Measurements from ENCODE around the gene MFSD6.

DNA sequence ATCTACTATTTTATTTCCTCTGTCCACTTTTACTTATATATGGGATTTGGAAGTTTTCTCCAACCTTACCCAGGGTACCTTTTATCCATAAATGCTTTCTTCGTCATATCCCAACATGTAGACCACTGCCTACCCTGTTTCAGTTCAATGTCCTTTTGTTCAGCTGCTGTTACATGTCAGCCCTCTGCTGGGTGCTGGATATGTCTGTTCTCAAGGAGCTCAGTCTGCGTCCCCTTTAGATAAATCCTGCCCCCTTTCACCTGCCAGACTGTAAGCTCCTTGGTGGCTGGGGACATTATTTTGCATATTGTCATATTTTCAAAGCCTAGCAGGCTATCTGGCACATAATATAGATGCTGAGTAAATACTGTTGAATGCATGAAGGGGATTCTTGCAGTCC, 73.2 kb downstream of the MFSD6 start:
- TF ChIP-seq POLR2AphosphoS5 (IDR thresholded peaks at IDR 0.05; ENCODE audit: borderline replicate concordance, low read depth, low read length) (no peak), FOXP2 (optimal IDR thresholded peaks at IDR 0.05; ENCODE audit: control extremely low read depth, extremely low read length, insufficient read depth) (no peak), EZH2 (IDR thresholded peaks at IDR 0.05) (no peak)
